Right lung (tissue), 10 donors: ENCODE results near the gene CEP152. TPM values are rescaled to one million over a fixed set of nuclear protein-coding genes. Genes with fewer than 3 reads are reported as not detected.
A peak's percentile ranks its signal among the peaks of the same experiment; 100 is the strongest.
"Not testable (repeated sequence)": the region's sequence is repeated elsewhere in the genome, so short reads cannot be mapped to it uniquely, and the experiment has no call there.

Experiments
- DNase-seq, 2 donors: peaks; one replicate each; pipeline ENCODE4 v3.0.0-alpha.2; 2013
- long read RNA-seq, 8 donors: transcript quantifications; one replicate each; lab custom pipeline, GENCODE V29; 2026
- polyA plus RNA-seq, 5 donors: library from polyadenylated mRNA; unstranded; fragments of 120-200 nt; gene quantifications; one replicate each; pipeline versions ENCODE4 v1.2.1 to v1.2.3, GENCODE V29; 2013; ENCODE audit warnings: inconsistent platforms in 1 of 5, low replicate concordance in 1 of 5; ENCODE audit not compliant: insufficient read length in 5 of 5, insufficient read depth in 1 of 5

CEP152 gene, protein sequence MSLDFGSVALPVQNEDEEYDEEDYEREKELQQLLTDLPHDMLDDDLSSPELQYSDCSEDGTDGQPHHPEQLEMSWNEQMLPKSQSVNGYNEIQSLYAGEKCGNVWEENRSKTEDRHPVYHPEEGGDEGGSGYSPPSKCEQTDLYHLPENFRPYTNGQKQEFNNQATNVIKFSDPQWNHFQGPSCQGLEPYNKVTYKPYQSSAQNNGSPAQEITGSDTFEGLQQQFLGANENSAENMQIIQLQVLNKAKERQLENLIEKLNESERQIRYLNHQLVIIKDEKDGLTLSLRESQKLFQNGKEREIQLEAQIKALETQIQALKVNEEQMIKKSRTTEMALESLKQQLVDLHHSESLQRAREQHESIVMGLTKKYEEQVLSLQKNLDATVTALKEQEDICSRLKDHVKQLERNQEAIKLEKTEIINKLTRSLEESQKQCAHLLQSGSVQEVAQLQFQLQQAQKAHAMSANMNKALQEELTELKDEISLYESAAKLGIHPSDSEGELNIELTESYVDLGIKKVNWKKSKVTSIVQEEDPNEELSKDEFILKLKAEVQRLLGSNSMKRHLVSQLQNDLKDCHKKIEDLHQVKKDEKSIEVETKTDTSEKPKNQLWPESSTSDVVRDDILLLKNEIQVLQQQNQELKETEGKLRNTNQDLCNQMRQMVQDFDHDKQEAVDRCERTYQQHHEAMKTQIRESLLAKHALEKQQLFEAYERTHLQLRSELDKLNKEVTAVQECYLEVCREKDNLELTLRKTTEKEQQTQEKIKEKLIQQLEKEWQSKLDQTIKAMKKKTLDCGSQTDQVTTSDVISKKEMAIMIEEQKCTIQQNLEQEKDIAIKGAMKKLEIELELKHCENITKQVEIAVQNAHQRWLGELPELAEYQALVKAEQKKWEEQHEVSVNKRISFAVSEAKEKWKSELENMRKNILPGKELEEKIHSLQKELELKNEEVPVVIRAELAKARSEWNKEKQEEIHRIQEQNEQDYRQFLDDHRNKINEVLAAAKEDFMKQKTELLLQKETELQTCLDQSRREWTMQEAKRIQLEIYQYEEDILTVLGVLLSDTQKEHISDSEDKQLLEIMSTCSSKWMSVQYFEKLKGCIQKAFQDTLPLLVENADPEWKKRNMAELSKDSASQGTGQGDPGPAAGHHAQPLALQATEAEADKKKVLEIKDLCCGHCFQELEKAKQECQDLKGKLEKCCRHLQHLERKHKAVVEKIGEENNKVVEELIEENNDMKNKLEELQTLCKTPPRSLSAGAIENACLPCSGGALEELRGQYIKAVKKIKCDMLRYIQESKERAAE (N-terminal part only)
- 10 to 100 TPM in 3 of 5 donors, 1 to 10 TPM in 2; 5.7 to 14.7 (median 13.0) TPM for polyA plus RNA-seq
- long read RNA-seq, donor 1, result 0 reads
- long read RNA-seq, donor 2, result 0 reads
- long read RNA-seq, donor 3, partial matches to known transcripts, result 6 of 6 reads
- long read RNA-seq, donor 3, other reads (novel, unspliced or antisense), result 0 of 6 reads
- long read RNA-seq, donor 4, result 0 reads
- long read RNA-seq, donor 5, result 0 reads
- long read RNA-seq, donor 6, result 0 reads
- long read RNA-seq, donor 7, result 0 reads
- long read RNA-seq, donor 8, partial matches to known transcripts, result 0 of 1 reads
- long read RNA-seq, donor 8, other reads (novel, unspliced or antisense), result 0 of 1 reads

DNA sequence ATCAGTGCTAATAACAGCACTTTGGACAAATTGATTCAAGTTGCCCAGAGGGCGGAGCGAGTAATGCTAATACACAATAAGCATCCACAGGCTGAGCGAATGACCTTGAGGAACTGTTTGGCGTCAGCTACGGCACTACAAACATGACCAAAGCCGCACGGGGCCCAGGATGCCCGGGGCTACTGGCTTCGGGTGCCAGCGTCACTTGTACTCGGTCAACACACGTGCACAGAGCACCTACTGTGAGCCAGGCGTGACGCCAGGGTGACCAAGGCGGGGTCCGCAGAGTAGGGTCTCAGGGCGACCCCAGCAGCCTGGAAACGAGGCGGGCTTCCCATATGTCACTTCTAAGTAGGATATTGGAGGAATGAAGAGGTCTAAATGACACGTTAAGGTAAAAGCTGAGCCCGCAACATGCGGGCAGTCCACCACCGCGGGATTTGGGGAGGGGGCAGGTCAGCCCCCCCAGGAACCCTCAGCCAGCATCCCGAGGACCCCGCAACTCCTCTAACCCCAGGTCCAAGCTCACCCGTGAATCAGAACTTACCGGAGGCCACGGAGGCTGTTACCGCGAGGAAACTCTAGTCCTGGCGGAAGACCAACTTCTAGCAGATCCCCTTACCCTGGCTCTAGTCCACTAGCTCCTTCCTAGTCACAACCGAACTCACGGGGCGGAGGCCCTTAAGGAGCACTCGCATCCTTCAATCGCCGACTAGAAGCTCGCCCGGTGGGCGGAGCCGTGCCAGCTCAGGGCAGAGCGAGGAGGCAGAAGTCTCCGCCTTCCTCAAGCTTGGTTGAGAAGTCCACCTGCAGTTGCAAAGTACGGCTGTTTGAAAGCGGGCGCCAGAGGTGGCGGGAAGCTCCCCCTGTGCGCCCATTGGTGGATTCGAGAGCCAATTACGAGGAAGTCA is at the start of gene CEP152:
Gene CEP152 (minus strand): TSS at position 656 of the 911 bp plus-strand sequence. CDS start 5,420 bp downstream, outside the sequence.
- peak; percentile 96 to 97 for DNase-seq

DNA sequence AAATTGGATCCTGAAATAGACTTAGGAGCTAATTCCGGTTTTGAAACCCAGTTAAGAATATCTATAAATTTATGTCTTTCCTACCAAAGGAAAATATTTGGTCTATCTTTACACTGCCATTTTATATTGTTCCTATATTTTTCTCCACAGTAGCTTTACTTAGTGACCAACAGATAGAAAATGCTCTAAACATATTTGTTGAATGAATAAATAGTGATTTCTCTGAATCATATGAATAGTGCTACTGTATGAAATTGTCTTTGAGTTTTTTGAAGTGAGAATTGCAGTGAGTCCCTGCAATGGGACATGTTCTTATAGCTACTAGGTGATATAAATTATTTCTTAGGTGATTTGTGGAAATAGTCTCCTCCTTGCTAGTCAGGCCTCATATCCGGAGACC is 48.6 kb upstream of the CEP152 start:
- DNase-seq, result no peak

DNA sequence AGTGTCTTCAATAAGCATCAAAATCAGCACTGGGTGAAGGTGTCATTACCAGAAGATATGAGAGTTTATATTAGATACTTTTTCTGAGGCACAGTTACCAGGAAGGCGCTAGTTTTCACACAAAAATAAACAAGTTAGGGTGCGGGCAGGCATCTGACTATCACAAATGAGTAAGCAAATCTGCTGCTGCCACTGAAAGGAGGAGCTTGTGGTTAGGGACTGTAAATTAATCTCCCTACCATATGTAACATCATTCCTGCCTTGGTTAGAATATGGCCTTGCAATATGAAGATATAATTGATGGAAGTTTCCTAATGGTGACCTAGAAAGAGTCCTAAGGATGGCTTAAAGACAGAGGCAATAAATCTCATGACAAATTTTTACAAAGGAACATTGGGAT is 47.5 kb upstream of the CEP152 start:
- DNase-seq, result no peak

DNA sequence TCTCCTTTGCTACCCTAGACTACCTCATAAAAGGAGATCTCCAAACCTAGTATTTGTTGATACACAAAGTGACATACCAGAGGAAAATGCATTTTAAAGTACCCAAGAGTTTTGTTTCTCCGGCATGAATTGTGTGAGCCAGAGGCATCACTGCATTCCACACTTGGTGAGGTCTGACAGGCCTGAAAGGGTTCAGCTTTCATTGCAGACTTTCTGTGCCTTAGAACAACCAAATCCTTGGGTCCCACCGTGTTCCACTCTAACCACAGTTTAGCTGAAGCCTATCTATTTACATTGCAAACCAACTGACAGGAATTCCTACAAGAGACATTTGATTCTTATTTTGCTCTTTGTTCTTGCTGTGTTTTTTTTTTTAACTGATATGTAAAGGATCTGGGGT is 46.1 kb upstream of the CEP152 start:
- DNase-seq, result no peak

DNA sequence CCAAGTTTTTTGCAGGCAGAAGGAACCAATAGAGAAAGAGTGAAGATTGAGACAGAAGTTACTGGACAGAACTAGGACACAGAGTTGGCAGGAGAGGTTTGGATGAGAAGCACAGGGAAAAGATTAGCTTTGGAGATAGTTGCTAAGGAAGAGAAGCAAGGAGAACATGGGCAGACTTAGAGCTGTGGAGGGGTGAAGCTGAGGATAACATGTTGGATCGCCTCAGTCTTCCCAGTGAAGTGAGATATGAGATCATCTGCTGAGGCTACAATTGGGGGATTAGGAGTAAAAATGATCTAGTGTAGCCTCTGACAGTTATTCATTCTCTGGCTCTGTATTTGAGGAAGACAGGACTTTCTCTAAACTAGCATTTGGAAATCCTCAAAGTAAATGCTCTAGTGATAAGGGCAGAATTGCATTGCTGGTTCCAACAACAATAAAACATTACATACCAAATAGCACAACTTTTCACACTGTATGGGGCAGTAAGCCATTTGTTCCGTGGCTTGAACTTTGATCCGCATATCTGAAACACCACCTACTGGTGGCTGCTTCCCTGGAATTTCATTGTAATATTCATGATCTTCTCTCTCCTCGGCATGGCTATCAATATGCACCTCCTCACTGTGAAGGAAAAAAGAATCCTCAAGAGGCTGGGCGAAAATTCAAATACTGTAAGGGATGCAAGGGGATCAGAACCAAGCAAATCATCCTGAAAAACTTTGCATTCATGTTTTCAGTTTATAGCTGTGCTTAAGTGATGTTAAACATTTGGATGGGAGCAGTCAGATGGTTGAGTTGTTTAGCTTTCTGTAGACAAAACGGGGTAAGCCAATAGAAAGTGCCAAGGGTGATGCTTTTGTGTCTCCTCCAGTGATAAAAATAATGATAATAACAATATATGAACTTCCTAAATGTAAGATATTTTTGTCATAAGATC is 44.9 kb upstream of the CEP152 start:
- peak in 1 of 2 donors; percentile 23 for DNase-seq

DNA sequence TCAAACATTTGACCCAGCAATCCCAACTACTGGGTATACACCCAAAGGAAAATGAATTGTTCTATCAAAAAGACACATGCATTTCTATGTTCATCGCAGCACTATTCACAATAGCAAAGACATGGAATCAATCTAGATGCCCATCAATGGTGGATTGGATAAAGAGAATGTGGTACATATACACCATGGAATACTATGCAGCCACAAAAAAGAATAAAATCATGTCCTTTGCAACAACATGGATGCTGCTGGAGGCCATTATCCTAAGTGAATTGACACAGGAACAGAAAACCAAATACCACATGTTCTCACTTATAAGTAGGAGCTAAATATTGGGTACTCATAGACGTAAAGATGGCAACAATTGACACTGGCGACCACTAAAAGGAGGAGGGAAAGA is 43.6 kb upstream of the CEP152 start:
- DNase-seq, result not testable (repeated sequence)

DNA sequence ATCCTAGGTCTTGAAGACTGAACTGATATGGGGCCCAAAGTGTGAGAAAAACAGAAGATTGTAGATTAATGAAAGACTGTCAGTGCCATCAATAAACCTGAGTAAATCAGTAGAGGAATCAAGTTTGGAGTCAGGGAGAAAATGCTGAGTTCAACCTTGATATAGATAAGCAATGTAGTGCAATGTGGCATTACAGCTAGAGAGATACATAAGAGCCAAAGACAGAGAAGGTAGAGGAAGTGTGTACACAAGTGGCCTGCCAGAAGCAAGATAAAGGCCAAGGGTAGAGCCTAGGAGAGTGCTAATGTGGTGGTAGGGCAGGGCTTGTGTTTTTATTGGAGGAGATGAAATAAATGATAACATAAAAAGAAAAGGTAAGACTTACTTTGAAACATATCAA is 41.1 kb upstream of the CEP152 start:
- no peak for DNase-seq

DNA sequence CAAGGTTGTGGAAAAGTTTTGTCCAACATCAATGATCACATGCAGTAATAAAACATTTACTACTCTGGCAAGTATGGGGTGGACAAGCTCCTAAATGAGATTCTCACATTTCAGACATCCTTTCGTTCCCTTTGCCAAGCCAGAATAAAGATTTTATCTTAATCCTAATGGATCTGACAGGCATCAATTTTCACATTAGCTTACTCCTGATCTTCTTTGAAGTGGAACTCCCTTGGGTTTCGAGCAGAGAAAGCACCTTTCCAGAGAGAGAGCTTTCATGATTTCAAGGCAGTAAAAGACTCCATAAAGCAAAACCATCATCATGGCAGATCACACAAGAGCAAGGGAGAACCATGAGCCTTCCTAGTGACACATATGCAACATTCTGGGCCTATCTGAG is 39.8 kb upstream of the CEP152 start:
- DNase-seq, result no peak

DNA sequence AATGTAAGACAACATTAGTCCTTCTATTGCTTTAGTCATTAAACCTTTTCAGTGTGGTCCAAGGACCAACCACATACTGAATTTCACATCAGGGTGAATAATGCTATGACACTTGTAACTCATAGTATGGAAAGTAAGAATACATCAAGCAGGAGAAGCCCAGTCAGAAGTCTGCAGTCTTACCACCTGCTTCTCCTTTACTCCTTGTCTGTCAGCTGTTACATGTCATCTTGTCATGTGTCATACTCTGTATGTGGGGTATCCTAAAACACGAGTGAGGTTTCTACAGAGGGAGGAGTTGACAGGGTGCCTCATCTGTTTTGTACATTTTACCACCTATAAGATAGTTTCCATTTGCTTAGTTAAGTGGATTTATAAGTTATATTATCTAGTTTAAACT is 34.3 kb upstream of the CEP152 start:
- no peak for DNase-seq

DNA sequence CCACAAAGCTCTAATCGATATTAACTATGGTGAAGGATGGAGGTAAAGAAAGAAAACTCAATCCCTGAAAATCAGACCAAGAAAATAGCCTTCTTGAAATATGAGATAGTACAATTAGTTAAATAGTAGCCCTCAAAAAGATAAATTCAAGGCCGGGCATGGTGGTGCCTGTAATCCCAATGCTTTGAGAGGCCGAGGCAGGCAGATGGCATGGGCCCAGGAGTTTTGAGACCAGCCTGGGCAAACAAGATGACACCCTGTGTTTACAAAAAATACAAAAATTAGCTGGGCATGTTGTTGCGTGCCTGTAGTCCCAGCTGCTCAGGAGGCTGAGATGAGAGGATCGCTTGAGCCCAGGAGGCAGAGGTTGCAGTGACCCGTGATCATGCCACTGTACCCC is 31.6 kb upstream of the CEP152 start:
- no peak for DNase-seq

DNA sequence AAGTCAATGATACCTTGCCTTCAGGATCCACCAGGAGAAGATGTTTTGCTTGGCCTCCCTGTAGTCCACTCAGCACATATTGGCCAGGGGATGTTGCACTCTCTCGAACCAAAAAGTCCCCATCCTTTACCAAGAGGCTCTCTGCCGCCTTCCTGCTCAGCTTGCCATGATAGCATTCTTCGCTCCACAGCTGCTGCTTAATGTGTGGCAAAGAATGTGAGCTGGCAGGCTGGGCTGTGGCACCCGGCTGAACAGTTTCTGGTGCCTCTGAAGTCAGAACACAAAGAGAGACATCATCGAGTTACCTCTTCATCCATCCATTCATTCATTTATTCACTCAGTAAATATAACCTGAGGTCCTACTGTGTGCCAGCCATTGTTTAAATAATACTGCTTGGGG is 23.9 kb upstream of the CEP152 start:
- DNase-seq, result no peak

DNA sequence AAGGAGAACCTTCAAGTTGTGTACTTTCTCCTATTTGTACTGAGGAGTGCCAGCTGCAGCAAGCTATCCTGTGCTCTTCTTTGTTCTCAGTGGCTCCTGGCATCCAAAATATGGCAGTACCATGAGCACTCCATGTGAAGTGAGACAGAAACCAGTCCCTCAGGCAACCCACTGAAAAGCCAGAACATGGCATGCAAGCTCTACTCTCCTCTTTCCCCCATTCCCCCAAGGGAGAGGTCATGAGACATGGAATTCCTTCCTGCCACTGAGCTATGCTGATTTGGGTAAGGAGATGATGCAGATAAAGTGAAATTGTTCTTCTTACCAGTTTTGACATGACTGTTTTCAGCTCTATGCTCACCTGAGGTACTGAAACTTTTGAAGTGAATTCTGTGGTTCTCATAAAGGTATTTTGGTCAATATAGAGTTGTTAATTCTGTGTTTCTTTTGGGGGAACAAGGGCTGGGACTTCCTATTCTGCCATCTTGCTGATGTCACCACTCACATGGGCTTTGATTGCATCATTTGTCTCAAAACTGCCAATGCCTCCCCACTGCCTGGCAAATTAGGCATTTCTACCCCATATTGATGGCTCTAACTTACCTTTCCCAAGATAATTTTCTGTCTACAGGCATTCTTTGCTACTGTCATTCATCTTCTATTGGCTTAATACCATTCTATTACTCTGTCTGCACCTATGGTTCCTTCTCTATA is 22.8 kb upstream of the CEP152 start:
- DNase-seq, result no peak

DNA sequence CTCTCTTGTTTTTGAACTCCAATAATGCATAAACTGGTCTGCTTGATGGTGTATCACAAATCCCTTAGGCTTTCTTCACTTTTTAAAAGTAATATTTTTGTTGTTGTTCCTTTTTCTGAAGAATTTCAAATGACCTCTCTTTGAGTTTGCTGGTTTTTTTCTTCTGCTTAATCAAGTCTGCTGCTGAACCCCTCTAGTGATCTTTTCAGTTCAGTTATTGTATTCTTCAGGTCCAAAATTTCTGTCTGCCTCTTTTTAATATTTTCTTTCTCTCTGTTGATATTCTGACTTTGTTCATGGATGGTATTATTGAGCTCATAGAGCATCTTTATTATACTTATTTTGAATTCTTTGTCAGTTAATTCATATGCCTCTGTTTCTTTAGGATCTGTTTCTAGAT is 21.8 kb upstream of the CEP152 start:
- DNase-seq, result no peak

DNA sequence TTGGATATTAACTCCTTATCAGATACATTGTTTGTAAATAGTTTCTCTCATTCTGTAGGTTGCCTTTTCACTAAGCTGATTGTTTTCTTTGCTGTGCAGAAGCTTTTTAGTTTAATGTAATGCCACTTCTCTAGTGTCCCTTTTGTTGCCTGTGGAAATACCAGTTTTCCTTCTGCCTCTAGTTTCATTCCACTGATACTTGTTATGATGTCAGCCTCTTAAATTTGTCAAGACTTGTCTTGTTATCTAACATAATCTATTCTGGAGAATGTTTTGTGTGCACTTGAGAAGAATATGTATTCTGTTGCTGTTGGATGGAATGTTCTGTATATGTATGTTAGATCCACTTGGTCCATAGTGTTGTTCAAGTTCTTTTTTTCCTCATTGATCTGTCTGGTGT is 18.0 kb upstream of the CEP152 start:
- DNase-seq, result no peak

DNA sequence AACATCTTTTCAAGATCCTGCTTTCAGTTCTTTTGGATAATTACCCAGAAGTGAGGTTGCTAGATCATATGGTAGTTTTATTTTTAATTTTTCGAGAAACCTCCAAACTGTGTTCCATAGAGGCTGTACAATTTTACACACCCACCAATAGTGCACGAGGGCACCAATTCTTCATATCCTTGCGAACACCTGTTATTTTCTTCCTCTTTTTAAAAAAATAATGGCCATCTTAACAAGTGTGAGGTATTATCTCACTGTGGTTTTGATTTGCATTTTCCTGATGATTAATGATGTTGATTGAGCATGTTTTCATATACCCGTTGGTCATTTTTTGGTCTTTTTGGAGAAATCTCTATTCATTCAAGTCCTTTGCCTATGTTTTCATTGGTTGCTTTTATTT is 17.6 kb upstream of the CEP152 start:
- DNase-seq, result no peak

DNA sequence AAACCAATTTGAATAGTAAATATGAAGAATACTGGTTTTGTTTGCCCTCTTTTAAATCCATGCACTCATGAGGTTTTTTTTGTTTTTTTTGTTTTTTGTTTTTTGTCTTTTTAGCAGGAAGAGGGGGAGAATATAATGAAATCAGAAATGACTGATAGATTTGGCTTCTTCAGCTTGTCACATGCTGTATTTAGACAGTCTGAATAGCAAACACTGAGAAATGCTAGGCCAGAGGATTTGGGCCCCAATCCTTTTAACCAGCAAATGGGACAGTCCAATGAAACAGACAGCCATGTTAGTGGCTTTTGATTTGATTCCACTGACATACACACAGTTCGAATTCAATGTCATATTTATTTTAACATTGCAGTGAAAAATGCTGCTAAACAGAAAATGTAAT is 14.2 kb upstream of the CEP152 start:
- DNase-seq, result no peak

DNA sequence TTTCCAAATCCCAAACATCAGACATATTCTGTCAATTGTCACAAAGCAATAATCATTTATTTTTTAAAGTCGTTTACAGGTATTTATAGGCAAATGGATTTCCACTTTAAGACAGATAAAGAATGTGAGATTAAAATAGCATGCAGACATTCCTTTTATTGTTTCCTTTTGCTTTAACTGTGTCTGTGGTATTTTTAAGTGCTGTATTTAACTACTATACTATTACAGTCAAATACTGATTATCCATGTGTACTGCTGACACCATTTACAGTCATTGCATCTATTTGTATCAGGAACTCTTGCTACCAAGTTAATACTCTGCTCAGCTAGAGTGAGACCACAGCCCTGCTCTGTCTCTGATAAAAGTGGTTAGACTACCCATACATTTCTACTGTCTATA is 12.8 kb upstream of the CEP152 start:
- no peak for DNase-seq

DNA sequence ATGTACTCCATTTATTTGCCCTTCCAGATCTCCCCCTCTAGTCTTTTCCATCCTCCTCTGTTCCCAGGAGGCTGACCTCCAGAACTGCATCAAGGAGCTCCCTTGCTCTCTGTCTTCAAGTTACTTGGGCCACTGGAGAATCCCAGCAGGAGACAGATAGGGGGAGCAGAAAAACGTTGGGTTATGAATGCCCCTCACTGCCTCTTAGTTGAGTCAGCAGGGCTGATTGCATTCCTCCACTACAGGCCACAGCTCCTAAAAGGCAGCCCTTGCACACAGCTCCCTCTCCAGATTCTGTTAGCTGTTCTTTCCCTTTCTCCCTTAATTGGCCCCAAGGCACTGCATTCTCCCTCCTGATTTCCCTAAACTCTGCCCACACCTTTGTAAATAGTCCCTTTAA is 12.4 kb upstream of the CEP152 start:
- no peak for DNase-seq
